ENCODE data around the gene OR51Q1.

Gene OR51Q1, protein sequence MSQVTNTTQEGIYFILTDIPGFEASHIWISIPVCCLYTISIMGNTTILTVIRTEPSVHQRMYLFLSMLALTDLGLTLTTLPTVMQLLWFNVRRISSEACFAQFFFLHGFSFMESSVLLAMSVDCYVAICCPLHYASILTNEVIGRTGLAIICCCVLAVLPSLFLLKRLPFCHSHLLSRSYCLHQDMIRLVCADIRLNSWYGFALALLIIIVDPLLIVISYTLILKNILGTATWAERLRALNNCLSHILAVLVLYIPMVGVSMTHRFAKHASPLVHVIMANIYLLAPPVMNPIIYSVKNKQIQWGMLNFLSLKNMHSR

DNA sequence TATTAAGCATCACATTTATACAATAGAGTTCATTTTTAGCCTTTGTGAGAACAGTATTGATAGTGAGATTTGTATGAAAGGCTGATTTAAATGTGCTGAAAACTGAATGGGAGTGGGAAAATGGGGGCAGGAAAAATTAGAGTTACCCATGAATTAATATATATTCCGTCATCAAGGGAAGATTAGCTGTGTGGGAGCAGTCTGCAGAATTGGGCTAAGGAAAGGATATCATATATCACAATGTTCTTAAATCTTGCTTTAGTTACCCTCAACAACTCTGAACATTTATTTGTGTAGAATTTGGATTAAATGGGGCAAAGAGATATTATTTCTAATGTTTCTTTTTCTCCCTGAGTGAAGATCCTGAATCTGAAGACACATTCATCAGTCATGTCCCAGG, at the start of gene OR51Q1:
Gene OR51Q1, plus strand, starts transcription at position 301 of the 400 bp plus-strand sequence. Its CDS starts 90 bp downstream, at position 391.
- DNase-seq (ENCODE audit: low spot score), result no peak

DNA sequence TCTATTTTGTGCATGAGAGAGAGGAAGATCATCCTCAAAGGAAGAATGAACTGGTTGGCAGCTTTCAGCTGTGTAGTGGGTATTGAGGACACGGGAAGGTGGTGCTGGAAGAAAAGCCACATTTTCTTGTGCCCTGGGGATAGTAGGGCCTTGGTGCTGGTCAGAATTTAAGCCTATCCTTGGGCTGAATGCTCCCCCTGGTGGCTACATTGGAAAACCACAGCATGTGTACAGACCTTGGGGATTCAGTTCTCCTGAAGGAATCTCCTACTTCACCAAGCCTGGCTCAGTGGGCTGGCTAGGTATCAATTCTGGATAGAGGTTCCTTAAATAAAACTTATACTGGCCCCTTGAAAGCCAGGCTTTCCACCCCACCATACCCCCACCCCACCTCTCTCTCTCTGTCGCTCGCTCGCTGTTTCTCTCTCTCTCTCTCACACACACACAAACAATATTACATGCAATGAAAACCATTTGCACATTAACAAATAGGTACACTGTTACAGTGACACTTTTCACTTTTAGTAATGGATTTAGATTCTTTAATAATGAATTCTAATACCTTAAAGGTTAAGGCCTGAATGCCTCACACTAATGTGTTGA, 41.1 kb upstream of the OR51Q1 start:
- peak; percentile 3 for DNase-seq (ENCODE audit: low spot score)

DNA sequence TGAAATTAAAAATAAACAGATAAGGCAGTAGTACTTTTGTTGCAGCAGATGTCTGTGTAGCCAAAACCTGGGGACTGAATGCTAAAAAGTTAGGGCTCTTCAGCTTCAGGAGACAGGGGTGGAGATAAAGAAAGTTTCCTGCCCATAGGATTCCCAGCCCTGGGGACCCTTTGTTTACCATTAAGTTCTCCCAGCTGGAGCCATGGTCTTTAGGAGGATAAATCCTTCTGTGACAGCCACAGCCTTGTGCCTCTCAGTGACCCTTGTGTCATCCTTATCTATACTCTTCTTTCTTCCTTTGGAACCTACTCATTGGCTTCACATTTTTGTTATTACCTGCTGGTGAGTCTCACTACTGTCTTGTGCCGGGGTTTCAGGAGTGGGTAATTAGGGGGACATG, 38.3 kb upstream of the OR51Q1 start, which contains the start of gene OR51M1:
Gene OR51M1, plus strand, starts transcription at position 237 of the 400 bp plus-strand sequence. CDS start 5,587 bp downstream, outside the sequence.
- DNase-seq (ENCODE audit: low spot score), result no peak

DNA sequence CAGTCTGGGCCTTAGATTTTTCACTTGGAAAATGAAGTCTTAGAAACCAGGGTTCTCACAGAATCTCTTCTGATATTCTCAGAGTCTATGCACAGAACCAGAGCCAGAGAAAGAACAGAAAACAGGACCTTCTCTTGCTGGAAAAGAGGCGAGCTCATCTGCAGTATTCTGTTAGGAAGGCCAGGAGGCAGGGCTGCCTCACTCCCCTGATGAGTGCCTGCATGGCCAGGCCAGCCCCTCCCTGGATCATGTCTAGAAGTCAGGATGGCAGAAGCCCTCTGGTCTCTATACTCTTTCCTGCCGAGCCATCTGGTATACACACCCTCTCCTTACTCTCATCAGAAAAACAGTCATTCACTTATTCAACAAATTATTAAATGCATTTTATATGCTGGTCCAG, 37.6 kb upstream of the OR51Q1 start:
- DNase-seq (ENCODE audit: low spot score), result no peak

DNA sequence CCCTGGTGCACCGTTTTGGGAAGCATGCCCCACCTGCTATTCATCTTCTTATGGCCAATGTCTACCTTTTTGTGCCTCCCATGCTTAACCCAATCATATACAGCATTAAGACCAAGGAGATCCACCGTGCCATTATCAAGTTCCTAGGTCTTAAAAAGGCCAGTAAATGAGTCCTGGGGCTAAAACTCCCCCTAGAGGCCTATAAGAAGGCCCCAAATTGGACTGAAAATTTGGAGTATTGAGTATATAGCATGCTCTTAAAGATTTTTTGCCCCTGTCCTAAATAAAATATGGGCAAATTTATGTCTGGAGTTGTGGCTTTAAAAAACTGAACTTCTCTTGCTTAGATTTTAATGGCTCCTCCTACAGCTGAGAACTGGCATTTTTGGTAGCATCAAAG, 31.7 kb upstream of the OR51Q1 start:
- no peak for DNase-seq (ENCODE audit: low spot score)

DNA sequence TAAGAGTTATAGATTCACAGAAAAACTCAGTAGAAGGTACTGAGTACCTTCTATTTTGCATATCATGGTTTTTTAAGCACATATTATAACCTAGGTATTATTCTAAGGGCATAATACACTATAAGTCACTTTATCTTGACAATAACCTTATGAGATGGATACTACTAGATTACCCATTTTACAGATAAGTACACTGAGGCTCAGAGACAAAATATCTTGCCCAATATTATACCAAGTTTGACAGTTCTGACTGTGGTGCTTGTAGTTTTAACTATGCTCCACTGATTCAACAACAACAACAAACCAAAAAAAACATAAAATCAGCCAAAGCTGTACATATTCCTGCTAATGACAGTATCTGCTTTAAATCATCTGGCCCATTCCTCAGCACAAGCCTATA, 27.8 kb upstream of the OR51Q1 start:
- DNase-seq (ENCODE audit: low spot score), result no peak

DNA sequence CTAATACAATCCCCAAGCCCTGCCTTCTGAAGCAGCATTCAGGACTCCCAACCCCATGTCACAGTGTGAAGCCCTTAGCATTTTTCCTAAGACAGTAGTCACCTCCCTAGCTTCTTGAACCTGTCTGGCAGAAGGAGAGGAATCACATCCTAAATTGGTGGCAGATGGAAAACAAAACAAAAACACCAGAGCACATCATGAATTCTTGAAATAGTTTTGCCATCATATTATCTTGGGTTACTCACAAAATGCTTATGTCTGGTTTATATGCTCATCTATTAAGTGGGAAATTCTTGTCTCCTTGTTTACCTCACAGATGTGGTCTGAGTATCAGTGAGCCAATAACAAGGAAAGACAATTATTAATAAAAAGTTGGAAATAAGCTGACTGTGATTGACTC, 23.0 kb upstream of the OR51Q1 start:
- DNase-seq (ENCODE audit: low spot score), result no peak

DNA sequence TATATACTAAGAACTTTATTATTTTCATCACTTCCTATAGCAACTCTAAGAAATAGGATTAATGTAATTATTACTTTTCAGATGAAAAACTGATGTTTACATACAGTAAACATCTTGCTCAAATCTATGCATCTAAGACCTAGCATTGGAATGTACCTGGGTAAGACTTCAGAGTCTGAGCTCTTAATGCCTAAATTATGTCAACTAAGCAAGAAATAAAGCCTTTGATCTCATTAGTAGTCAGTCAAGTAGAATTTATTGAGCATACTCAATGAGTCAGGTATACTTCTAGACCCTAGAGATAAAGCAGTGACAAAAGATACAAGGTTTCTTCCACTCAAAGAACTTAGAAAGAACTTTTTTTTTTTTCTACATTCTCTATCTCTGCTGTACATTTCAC, 16.7 kb upstream of the OR51Q1 start:
- no peak for DNase-seq (ENCODE audit: low spot score)

DNA sequence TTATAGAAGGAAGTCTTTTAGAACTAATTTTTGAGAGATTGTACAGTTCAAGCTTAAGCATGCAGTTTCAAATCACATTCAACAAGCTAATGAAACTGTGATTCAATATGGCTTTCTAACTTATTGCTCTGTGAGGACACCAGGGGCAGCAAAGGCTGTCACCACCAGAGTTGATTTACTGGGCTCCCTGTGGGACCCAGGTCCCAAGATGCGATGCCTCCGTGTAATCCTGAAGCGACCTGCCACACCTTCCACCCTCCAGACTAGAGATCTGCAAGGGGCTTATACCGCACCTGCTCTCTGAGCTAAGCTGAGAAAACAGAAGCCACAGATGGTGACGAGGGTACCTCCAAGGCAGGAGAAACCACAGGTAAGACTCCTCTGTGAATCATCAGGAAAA, 918 bp upstream of the OR51Q1 start:
- no peak for DNase-seq (ENCODE audit: low spot score)

DNA sequence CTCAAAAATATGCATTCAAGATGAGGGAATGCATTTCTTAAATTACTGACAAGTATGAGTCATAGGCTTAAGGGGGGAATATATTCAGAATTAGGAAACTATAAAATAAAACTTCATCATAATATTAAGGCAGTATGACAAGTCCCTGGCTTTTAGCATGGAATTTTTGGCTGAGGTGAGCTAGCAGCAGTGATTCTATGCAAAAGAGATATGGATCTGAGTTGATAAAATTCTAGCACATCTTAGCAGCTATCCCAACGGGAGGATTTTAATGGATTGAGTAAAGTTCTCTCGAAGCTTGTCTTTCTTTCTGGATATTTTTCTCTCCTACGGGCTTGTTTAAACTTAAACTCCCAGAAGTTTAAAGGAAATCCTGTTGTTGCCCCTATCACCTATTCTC, 1.2 kb downstream of the OR51Q1 start:
- DNase-seq (ENCODE audit: low spot score), result no peak

DNA sequence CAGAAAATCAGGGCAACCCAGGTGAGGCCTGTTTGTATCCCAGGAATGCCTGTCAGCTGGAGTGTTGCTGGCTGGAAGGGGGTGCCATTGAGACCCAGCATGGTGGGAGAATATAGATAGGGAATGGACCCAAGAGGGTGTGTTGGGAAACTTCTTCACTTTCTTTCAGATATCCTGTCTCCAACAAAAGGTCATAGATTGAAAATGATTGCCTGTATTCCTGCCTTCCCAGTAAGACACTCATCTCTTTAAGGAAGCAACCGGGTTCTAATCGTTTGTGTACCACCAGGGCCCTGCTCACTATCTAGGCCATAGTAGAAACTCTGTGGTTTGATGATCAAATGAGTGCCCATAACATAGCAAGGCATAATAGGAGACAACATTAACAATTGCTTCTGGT, 19.5 kb downstream of the OR51Q1 start, which contains the start of gene OR51I1:
Gene OR51I1, minus strand, starts transcription at position 101 of the 400 bp plus-strand sequence. Its CDS starts 0 bp downstream, at position 101.
- no peak for DNase-seq (ENCODE audit: low spot score)

DNA sequence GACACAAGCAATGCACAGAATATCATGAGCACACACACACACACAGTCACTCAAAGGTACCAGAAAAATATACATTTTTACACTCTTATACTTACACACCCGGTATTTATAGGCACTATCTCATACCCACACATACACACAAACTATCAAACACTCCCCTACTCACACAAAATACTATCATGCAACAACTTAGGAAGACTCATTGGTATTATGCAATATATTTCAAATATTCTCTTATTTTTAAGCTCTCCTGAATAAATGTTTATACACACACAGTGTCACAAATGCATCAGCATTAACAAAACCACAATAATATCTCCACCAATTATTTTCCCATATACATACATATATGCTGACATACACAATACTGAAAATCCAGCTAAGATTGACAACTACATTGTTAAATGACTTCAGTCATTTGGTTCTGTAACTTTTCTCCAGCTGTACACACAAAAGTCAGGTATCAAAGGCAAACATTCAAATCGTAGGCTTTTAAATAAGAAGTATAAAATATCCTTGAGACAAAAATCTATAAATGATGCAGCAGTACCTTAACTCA, 22.0 kb downstream of the OR51Q1 start:
- no peak for DNase-seq (ENCODE audit: low spot score)

DNA sequence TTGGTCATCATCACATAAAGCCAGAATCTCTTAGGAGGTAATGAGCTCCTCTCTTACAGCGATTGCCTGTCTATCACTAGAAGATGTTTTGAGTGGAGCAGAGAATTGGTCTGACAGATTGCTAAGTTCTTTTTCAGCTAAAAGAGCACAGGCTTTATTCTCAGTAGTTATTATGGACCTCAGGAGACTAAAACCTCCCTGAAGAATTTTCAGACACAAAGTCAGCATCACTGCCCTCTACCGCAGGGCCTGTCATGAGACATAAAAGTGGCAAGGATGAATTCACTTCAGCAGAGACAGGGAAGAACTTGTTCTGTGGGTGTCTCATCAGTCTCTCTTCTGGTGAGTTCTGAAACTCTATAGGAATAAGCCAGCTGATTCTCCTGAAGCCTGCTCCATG, 27.1 kb downstream of the OR51Q1 start, which contains the start of gene OR51I2:
Gene OR51I2, plus strand, starts transcription at position 301 of the 400 bp plus-strand sequence. CDS start 4,166 bp downstream, outside the sequence.
- no peak for DNase-seq (ENCODE audit: low spot score)

DNA sequence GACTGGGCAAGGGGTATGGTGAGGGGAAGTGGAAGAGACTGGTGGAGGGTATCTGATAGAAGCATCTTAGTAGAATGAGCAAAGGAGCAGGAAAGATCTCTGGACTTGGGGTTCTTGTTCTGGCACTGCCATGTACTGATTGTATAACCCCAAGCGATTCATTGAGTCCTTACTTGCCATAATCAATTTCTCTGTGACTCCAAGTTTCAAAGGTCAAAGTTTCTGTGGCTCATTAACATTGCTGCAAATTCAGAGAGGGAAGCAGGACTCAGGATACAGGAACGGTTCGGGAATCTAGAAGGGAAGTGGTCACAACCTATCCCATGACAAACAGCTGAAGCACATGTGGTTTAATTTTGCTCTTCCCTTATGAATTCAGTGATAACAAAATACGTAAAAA, 27.5 kb downstream of the OR51Q1 start:
- DNase-seq (ENCODE audit: low spot score), result no peak

DNA sequence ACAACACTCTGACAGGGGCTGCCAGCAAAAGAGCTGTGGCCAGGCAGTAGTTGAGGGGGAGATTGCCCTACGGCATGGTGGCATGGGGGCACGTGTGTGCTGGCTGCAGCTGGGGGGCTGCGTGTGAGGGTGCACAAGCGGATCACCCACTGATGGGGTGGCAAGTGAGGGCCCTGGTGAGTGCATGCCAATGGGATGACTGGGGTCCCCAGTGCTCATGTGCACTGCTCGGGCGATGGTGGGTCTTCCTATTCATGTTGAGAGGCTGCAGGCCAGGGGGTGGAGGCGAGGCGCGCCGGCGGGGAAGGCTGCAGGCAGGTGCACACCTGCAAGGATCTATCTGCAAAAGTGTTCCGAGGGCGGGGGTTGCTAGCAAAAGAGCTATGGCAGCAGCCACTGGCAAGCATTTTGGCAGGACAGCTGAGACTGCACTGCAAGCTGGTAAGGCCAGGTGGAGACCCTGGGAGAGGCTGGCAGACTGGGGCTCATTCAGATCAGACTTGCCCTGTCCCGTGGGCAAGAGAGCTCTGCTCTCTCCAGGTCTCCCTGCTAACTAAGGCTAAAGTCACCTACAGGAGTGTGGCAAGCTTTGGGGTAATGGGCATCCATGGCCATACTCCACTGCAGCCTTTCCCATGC, 39.2 kb downstream of the OR51Q1 start:
- no peak for DNase-seq (ENCODE audit: low spot score)

DNA sequence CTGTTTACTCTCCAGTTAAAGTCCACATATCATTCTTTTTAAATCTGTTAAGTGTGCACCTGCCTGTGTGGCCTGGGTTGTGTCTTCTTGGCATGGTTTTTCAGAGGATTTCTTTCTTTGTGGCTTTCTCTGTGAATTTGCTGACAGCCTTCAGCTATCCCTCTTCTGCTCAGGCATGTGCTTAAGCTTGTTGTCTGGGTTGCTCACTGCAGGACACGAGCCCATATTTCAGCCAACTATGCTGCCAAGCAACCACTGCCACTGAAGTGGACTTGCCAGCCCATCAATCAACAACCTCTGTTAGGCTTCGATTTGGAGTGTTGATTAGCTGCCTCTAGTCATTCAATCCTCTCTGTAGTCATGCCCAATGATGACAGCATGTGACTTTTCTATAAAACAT, 45.6 kb downstream of the OR51Q1 start:
- no peak for DNase-seq (ENCODE audit: low spot score)

Measured in CD4-positive, alpha-beta T cell treated with Interleukin-6 at 100 ng/mL for 8 hours (primary cell).